ENCODE measurements around the gene ARL4D. TPM values are rescaled to one million over a fixed set of nuclear protein-coding genes. Genes with fewer than 3 reads are reported as not detected.

The ARL4D gene
- total RNA-seq, 1 donor: 1.5 TPM

GRCh38 chr17:43446773-43447172 is 48.0 kb downstream of the ARL4D start:
- H3K4me3 ChIP-seq (ENCODE audit: low read length): no peak overlapping the region
- H3K9me3 ChIP-seq (ENCODE audit: low read depth, low read length): no peaks in the 10 kb centered on the region
- H3K27me3 ChIP-seq (ENCODE audit: insufficient read depth, low read length): peaks cover 2% of the 10 kb centered on the region
- no peaks in the 10 kb centered on the region for H3K4me1 ChIP-seq (ENCODE audit: insufficient read depth, low read length)

- H3K9me3 ChIP-seq (ENCODE audit: low read depth, low read length): no peaks in the 10 kb centered on the region
- H3K4me3 ChIP-seq (ENCODE audit: low read length): no peak overlapping the region
- peaks cover 2% of the 10 kb centered on the region for H3K27me3 ChIP-seq (ENCODE audit: insufficient read depth, low read length)
- no peaks in the 10 kb centered on the region for H3K4me1 ChIP-seq (ENCODE audit: insufficient read depth, low read length)
These were observed 50.1 kb downstream of the ARL4D start for GRCh38 chr17:43448720-43449469.

DNA sequence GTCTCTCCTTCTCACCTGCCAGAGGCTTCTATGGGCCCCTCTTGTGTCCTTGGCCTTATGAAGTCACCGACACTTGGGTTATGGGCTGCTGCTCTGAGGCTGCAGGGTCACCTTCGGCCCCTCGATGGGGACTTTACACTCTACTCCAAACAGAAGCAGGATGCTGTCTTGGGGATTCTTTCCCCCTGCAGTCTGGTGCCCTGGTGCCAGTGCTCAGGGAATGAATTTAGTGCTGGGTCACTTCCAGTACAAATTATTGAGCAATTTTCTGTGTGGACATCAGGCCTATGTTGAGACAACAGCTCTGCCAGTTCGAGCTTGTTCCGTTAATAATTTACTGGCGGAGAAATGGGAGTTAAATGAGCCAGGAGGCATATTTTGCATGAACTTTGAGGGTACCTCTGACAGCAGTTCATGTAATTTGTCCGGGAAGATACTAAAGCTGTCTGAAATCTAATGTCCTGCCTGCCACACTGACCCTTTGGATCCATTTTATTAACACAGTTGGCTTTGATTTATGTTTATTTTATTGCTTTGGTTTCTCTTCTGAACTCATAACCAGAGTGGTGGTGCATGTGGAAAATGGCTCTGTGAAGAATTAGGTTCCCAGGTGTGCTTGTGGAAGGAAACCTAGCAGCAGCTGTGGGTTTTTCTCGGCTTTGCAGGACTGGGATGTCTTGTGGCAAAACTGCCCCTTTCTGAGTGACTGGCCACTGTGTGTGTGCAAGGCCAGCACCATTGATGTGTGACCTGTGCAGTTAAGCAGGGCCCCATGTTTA is 50.9 kb downstream of the ARL4D start:
- peaks cover 2% of the 10 kb centered on the region for H3K27me3 ChIP-seq (ENCODE audit: insufficient read depth, low read length)
- no peaks in the 10 kb centered on the region for H3K4me1 ChIP-seq (ENCODE audit: insufficient read depth, low read length)
- H3K4me3 ChIP-seq (ENCODE audit: low read length): no peak overlapping the region
- H3K9me3 ChIP-seq (ENCODE audit: low read depth, low read length): no peaks in the 10 kb centered on the region

Other genes with a start within 250 kb of the ARL4D start
- 34.3 TPM for gene NBR1, start 227.8 kb upstream of the ARL4D start, total RNA-seq
- gene TMEM106A, start 187.1 kb upstream of the ARL4D start, total RNA-seq: 3.9 TPM
- gene CCDC200, start 170.4 kb upstream of the ARL4D start, total RNA-seq: 0.31 TPM
- not detected for gene RNU2-1, start 165.0 kb upstream of the ARL4D start, total RNA-seq
- 87.4 TPM for gene DHX8, start 85.0 kb downstream of the ARL4D start, total RNA-seq
- not detected for gene ETV4, start 147.3 kb downstream of the ARL4D start, total RNA-seq